Vagina (tissue), 2 donors: Measurements from ENCODE around the gene KCNK3.

Experiments used
- POLR2A ChIP-seq, 2 donors: fragments of 450-650 bp; IDR thresholded peaks; one replicate each; pipeline ENCODE4 v1.6.1; 2017; ENCODE audit warnings: antibody characterized with exemption in 2 of 2, mild to moderate bottlenecking in 2 of 2, moderate library complexity in 2 of 2
- POLR2AphosphoS5 ChIP-seq, 2 donors: sonication (generic); formaldehyde crosslinking; IDR thresholded peaks; one replicate each; pipeline ENCODE4 v1.9.0; 2017; ENCODE audit warnings: antibody characterized with exemption in 2 of 2, mild to moderate bottlenecking in 2 of 2, low read depth in 1 of 2; ENCODE audit not compliant: insufficient read depth in 1 of 2
- TF ChIP-seq, protein P1 (sequence below), 3 experiments: fragments of 450-650 bp in 2 of 3; fragments of 200-600 bp in 1 of 3; sonication (generic) in 1 of 3; IDR thresholded peaks; one replicate each; pipeline ENCODE4 v1.5.1; 2017 to 2019; ENCODE audit warnings: antibody characterized with exemption in 3 of 3, mild to moderate bottlenecking in 2 of 3, moderate library complexity in 2 of 3

DNA sequence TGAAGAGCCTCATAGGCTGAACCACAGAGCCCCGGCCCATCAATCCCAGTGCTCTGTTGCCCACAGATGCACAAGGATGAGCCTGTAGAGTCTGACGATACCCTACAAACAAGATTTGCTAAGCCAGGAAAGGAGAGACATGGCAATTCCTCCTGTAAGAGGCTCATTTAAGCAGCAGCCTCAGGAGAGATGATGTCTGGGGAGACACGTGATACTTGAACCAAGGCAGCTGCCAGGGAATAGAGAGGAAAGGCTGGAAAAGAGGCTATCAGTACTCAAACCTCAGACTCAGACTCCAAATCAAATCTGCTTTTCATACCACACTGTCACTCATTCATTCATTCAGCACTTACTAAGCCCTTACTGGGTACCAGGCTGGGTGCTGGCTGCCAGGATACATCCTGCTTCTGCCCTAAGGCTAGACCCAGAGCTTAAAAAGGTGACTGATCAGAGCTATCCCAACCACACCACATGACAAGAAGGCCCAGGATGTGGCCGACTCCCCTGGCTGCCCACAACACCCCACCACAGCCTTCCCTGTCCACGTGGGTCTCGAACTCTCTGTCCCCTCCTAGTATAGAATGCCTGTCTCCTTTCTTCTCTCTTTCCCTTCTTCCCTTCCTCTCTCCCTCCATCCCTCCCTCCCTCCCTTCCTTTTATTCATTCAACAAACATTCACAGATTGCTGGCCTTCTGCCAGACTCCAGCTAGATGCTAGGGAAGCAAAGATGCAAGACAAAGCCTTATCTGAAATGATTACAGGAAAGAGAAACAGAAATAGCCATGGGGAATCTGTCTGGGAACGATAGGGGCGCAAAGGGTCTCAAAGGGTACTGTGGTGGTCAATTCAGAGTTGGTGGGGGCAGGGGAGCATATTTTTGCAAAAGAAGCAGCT lies 23.4 kb upstream of the KCNK3 start:
- TF ChIP-seq POLR2A (IDR thresholded peaks at IDR 0.05): no peak
- TF ChIP-seq, protein P1, sequence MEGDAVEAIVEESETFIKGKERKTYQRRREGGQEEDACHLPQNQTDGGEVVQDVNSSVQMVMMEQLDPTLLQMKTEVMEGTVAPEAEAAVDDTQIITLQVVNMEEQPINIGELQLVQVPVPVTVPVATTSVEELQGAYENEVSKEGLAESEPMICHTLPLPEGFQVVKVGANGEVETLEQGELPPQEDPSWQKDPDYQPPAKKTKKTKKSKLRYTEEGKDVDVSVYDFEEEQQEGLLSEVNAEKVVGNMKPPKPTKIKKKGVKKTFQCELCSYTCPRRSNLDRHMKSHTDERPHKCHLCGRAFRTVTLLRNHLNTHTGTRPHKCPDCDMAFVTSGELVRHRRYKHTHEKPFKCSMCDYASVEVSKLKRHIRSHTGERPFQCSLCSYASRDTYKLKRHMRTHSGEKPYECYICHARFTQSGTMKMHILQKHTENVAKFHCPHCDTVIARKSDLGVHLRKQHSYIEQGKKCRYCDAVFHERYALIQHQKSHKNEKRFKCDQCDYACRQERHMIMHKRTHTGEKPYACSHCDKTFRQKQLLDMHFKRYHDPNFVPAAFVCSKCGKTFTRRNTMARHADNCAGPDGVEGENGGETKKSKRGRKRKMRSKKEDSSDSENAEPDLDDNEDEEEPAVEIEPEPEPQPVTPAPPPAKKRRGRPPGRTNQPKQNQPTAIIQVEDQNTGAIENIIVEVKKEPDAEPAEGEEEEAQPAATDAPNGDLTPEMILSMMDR (IDR thresholded peaks at IDR 0.05): no peak
- no peak for TF ChIP-seq POLR2AphosphoS5 (IDR thresholded peaks at IDR 0.05; ENCODE audit: insufficient read depth in 1 of 2, low read depth in 1 of 2)
